PC-9 (cell line): ENCODE measurements around the gene MEGF8. TPM values are rescaled to one million over a fixed set of nuclear protein-coding genes. Genes with fewer than 3 reads are reported as not detected.

ENCODE experiments used
- BruUV-seq: library from RNA; stranded (reverse); fragments of 400-500 nt; replicated peaks from 2 replicates; lab custom pipeline; 2021; lab: Mats Ljungman, UMichigan
- CTCF ChIA-PET: fragments of 300-600 bp; sonication (Branson Sonifier 250); formaldehyde crosslinking; loops from one replicate; lab custom pipeline; 2022; ENCODE audit warnings: antibody characterized with exemption; lab: Charles Lee
- POLR2A ChIA-PET: fragments of 300-600 bp; sonication (Branson Sonifier 250); formaldehyde crosslinking; loops from one replicate; lab custom pipeline; 2022; ENCODE audit warnings: antibody characterized with exemption; ENCODE audit not compliant: unreplicated experiment; lab: Charles Lee
- DNase-seq, 2 experiments: peaks; one replicate each; pipeline versions ENCODE4 v3.0.0 to v3.0.0-alpha.2; 2015 to 2022; ENCODE audit warnings: mixed read lengths in 1 of 2
- H2AFZ ChIP-seq: fragments of 200-600 bp; sonication (generic); 2 replicates; pipeline ENCODE4 v1.8.1; 2017; ENCODE audit warnings: antibody characterized with exemption
- H3F3A ChIP-seq: fragments of 200-600 bp; sonication (generic); 2 replicates; pipeline ENCODE4 v1.8.1; 2017; ENCODE audit warnings: antibody characterized with exemption, mild to moderate bottlenecking, low read depth; ENCODE audit not compliant: insufficient read depth
- H3K27ac ChIP-seq: fragments of 200-600 bp; sonication (generic); 2 replicates; pipeline ENCODE4 v1.6.1; 2016; ENCODE audit warnings: mixed run types
- H3K27me3 ChIP-seq: fragments of 200-600 bp; sonication (generic); 2 replicates; pipeline ENCODE4 v1.6.1; 2016; ENCODE audit warnings: low read depth, mixed run types; ENCODE audit not compliant: insufficient read depth
- H3K36me3 ChIP-seq: fragments of 200-600 bp; sonication (generic); 2 replicates; pipeline ENCODE4 v1.6.1; 2016; ENCODE audit warnings: low read depth, mixed run types
- H3K4me1 ChIP-seq: fragments of 200-600 bp; sonication (generic); replicated peaks from 2 replicates; pipeline ENCODE4 v1.6.1; 2016; ENCODE audit warnings: mixed run types; ENCODE audit not compliant: insufficient read depth
- H3K4me2 ChIP-seq: fragments of 200-600 bp; sonication (generic); 2 replicates; pipeline ENCODE4 v1.6.1; 2017; ENCODE audit warnings: mixed run types
- H3K4me3 ChIP-seq: fragments of 200-600 bp; sonication (generic); 2 replicates; pipeline ENCODE4 v1.6.1; 2016; ENCODE audit warnings: mixed run types
- H3K79me2 ChIP-seq: fragments of 200-600 bp; sonication (generic); 2 replicates; pipeline ENCODE4 v1.6.1; 2017; ENCODE audit warnings: low read depth, mixed run types
- H3K9me2 ChIP-seq: fragments of 200-600 bp; sonication (generic); 2 replicates; pipeline ENCODE4 v1.8.1; 2017; ENCODE audit warnings: mild to moderate bottlenecking; ENCODE audit not compliant: insufficient read depth
- H3K9me3 ChIP-seq: fragments of 200-600 bp; sonication (generic); 2 replicates; pipeline ENCODE4 v1.8.1; 2016; ENCODE audit warnings: low read depth; ENCODE audit not compliant: insufficient read depth
- H4K20me1 ChIP-seq: fragments of 200-600 bp; sonication (generic); 2 replicates; pipeline ENCODE4 v1.8.1; 2017; ENCODE audit not compliant: insufficient read depth
- CTCF ChIP-seq: fragments of 200-600 bp; sonication (generic); conservative IDR thresholded peaks from 2 replicates; pipeline ENCODE4 v1.6.1; 2017; ENCODE audit warnings: mixed run types, antibody characterized with exemption, mild to moderate bottlenecking, moderate library complexity
- EZH2 ChIP-seq: fragments of 200-600 bp; sonication (generic); IDR thresholded peaks from 2 replicates; pipeline ENCODE4 v1.8.0; 2017; ENCODE audit warnings: antibody characterized with exemption, low read depth
- intact Hi-C: fragments of 100-400 bp; cut with micrococcal nuclease; formaldehyde crosslinking; loops from one replicate; pipeline ENCODE4 v1.10.0; 2022; ENCODE audit not compliant: unreplicated experiment
- total RNA-seq: library from RNA; stranded (reverse); gene quantifications from 2 replicates; pipeline ENCODE4 v1.2.3, GENCODE V29; 2021

MEGF8 gene
- total RNA-seq, 1 experiment from 2014 or later = 40.6 TPM

- H3K27me3 ChIP-seq = no peaks in the 10 kb centered on the region
- CTCF ChIA-PET = no interaction called here
These were observed 30.5 kb downstream of the MEGF8 start for GRCh38 chr19:42355896-42356295.

GRCh38 chr19:42356686-42357085, 31.3 kb downstream of the MEGF8 start:
- H3K36me3 ChIP-seq = no peaks in the 10 kb centered on the region
- H4K20me1 ChIP-seq = no peaks in the 10 kb centered on the region
- H3K9me2 ChIP-seq = no peaks in the 10 kb centered on the region
- BruUV-seq = no TSS peak
- no peak overlapping the region for H3K4me2 ChIP-seq
- no peaks in the 10 kb centered on the region for H3K9me3 ChIP-seq
- no peaks in the 10 kb centered on the region for H3F3A ChIP-seq
- POLR2A ChIA-PET = no interaction called here
- intact Hi-C loops = no loop called here
- TF ChIP-seq CTCF = no peak
- no peak for TF ChIP-seq EZH2
- no peak overlapping the region for H3K4me3 ChIP-seq
- no peak overlapping the region for H3K27ac ChIP-seq
- H2AFZ ChIP-seq = no peak overlapping the region
- DNase-seq = no peak
- CTCF ChIA-PET = no interaction called here
- no peaks in the 10 kb centered on the region for H3K27me3 ChIP-seq
- no peaks in the 10 kb centered on the region for H3K79me2 ChIP-seq
- H3K4me1 ChIP-seq = no peaks in the 10 kb centered on the region

More at GRCh38 chr19:42355896-42356295, 30.5 kb downstream of the MEGF8 start:
- no TSS peak for BruUV-seq
- Histone ChIP-seq H3F3A (no peaks in the 10 kb centered on the region), H3K4me2 (no peak overlapping the region), H2AFZ (no peak overlapping the region), H3K4me3 (no peak overlapping the region), H3K27ac (no peak overlapping the region), H3K79me2 (no peaks in the 10 kb centered on the region), H3K36me3 (no peaks in the 10 kb centered on the region), H4K20me1 (no peaks in the 10 kb centered on the region), H3K9me2 (no peaks in the 10 kb centered on the region), H3K9me3 (no peaks in the 10 kb centered on the region), H3K4me1 (no peaks in the 10 kb centered on the region)
- intact Hi-C loops = no loop called here
- POLR2A ChIA-PET = no interaction called here
- TF ChIP-seq EZH2 = no peak
- TF ChIP-seq CTCF = no peak
- no peak for DNase-seq

GRCh38 chr19:42357290-42357689, 31.9 kb downstream of the MEGF8 start:
- TF ChIP-seq CTCF (no peak), EZH2 (no peak)
- Histone ChIP-seq H2AFZ (no peak overlapping the region), H3K4me3 (no peak overlapping the region), H3K9me3 (no peaks in the 10 kb centered on the region), H3K4me1 (no peaks in the 10 kb centered on the region), H3K27me3 (no peaks in the 10 kb centered on the region), H3K9me2 (no peaks in the 10 kb centered on the region), H3K79me2 (no peaks in the 10 kb centered on the region), H3K36me3 (no peaks in the 10 kb centered on the region), H3F3A (no peaks in the 10 kb centered on the region), H3K4me2 (no peak overlapping the region), H3K27ac (no peak overlapping the region), H4K20me1 (no peaks in the 10 kb centered on the region)
- CTCF ChIA-PET = no interaction called here
- intact Hi-C loops = no loop called here
- no peak for DNase-seq
- BruUV-seq = no TSS peak
- POLR2A ChIA-PET = no interaction called here
